ENCODE measurements around the gene DENND4C. TPM values are rescaled to one million over a fixed set of nuclear protein-coding genes. Genes with fewer than 3 reads are reported as not detected.
A peak's percentile ranks its signal among the peaks of the same experiment; 100 is the strongest.
"Not testable (repeated sequence)": the region's sequence is repeated elsewhere in the genome, so short reads cannot be mapped to it uniquely, and the experiment has no call there.

DENND4C gene
- total RNA-seq, 2 donors from 2014 or later = 35.3 to 45.3 TPM

DNA sequence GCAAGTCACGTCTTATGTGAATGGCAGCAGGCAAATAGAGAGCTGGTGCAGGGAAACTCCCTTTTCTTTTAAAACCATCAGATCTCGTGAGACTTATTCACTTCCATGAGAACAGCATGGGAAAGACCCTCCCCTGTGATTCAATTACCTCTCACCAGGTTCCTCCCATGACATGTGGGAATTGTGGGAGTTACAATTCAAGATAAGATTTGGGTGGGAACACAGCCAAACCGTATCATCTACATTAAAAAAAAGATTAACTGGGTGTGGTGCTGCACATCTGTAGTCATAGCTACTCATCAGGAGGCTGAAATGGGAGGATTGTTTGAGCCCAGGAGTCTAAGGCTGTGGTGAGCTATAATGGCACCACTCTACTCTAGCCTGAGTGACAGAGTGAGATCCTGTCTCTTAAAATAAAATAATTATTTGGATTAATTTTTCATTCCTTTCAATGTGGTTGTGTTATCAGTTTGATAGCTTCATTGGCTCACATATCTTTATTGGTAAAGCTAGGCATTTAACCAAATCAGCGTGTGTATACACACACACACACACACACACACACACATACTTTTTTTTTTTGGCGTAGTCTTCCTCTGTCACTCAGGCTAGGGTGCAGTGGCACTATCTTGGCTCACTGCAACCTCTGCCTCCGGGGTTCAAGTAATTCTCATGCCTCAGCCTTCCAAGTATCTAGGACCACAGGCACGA, 21.8 kb downstream of the DENND4C start:
- DNase-seq (no peak), ATAC-seq (peak in 1 of 2 donors; percentile 65)
- intact Hi-C loops (cut with DNase I) = no loop called here

DNA sequence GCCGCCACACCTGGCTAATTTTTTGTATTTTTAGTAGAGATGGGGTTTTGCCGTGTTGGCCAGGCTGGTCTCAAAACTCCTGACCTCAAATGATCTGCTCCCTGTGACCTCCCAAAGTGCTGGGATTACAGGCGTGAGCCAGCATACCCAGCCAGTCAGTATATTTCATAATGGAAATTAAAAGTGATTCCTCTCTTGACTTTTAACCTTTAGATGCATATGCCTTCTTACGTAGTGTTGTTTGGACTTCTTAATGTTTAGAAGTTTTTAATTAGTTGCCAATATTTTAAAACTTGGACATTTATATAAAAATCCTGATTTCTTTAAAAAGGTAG, 22.4 kb downstream of the DENND4C start:
- intact Hi-C loops (cut with DNase I) = no loop called here
- ATAC-seq (peak in 1 of 2 donors; percentile 23), DNase-seq (no peak)

DNA sequence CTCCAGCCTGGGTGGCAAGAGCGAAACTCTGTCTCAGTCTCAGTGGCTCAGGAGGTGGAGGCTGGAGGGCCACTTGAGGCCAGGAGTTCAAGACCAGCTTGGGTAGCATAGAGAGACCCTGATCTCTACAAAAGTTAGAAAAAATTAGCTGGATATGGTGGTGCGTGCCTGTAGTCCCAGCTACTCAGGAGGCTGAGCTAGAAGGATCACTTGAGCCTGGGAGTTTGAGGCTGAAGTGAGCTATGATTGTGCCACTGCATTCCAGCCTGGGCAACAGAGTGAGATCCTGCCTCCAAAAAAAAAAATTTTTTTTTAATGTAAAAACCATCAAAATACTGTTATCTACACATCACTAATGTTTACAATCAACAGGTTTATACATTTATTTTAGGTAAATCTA, 24.6 kb downstream of the DENND4C start:
- ATAC-seq (no peak), DNase-seq (no peak)
- intact Hi-C loops (cut with DNase I) = no loop called here

DNA sequence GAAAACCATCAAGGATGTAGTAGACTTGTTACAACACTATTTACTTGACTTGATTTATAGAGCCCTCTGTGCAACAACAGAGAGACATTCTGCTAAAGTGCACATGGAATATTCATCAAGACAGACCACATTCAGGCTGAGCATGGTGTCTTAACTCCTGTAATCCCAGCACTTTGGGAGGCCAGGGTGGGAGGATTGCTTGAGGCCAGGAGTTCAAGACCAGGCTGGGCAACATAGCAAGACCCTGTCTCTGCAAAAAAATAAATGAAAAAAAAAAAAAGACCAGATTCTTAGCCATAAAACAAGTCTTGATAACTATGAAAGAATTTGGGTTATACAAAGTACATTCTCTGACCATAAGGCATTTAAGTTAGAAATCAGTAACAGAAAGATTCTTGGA, 25.3 kb downstream of the DENND4C start:
- DNase-seq = no peak
- intact Hi-C loops (cut with DNase I) = no loop called here
- ATAC-seq = no peak

GRCh38 chr9:19259665-19260255, 29.3 kb downstream of the DENND4C start:
- intact Hi-C loops (cut with DNase I); DNase-seq: not testable (repeated sequence)
- peak in 1 of 2 donors; percentile 36 for ATAC-seq

GRCh38 chr9:19265602-19266001, 35.1 kb downstream of the DENND4C start:
- intact Hi-C loops (cut with DNase I); DNase-seq; ATAC-seq: not testable (repeated sequence)

DNA sequence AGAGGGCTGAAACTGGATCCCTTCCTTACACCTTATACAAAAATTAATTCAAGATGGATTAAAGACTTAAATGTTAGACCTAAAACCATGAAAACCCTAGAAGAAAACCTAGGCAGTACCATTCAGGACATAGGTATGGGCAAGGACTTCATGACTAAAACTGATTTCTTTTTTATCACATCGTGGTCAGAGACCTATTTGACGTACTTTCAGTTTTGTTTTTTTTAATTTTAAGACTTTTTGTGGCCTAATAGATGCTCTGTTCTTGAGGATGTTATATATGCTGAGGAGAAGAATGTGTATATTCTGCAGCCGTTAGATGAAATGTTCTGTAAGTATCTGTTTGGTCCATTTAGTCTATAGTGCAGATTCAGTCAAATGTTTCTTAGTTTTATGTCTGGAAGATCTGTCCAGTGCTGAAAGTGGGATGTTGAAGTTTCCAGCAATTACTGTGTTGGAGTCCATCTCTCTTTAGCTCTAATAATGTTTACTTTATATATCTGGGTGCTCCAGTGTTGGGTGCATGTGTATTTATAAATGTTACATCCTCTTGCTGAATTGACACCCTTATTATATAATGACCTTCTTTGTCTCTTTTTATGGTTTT, 36.4 kb downstream of the DENND4C start:
- ATAC-seq; intact Hi-C loops (cut with DNase I); DNase-seq: not testable (repeated sequence)

DNA sequence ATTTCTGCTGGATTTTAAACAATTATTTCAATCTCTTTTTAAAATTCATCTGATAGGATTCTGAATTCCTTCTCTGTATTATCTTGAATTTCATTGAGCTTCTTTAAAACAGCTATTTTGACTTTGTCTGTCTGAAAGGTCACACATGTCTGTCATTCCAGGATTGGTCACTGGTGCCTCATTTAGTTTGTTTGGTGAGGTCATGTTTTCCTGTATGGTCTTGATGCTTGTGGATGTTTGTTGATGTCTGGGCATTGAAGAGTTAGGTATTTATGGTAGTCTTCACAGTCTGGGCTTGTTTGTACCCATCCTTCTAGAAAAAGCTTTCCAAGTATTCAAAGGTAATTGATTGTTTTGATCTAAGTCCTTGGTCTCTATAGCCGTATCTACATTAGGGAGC, 39.1 kb downstream of the DENND4C start:
- DNase-seq (no peak), ATAC-seq (no peak)
- intact Hi-C loops (cut with DNase I) = no loop called here

GRCh38 chr9:19270421-19270949, 40.0 kb downstream of the DENND4C start:
- intact Hi-C loops (cut with DNase I) = no loop called here
- DNase-seq = no peak
- no peak for ATAC-seq

GRCh38 chr9:19271081-19271480, 40.6 kb downstream of the DENND4C start:
- no peak for ATAC-seq
- no peak for DNase-seq
- intact Hi-C loops (cut with DNase I) = no loop called here

DNA sequence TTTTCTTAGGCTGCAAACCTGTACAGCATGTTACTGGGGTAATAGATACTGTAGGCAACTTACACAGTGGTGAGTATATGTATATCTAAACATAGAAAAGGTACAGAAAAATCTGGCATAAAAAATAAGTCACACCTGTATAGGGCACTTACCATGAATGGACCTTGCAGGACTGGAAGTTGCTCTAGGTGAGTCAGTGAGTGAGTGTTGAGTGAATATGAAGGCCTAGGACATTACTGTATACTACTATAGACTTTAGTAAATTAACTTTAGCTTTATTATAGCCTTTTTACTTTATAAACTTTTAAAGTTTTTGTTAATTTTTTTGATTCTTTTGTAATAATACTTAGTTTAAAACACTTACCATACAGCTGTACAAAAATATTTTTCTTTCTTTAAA, 51.3 kb downstream of the DENND4C start:
- no peak for DNase-seq
- intact Hi-C loops (cut with DNase I) = no loop called here
- no peak for ATAC-seq

DNA sequence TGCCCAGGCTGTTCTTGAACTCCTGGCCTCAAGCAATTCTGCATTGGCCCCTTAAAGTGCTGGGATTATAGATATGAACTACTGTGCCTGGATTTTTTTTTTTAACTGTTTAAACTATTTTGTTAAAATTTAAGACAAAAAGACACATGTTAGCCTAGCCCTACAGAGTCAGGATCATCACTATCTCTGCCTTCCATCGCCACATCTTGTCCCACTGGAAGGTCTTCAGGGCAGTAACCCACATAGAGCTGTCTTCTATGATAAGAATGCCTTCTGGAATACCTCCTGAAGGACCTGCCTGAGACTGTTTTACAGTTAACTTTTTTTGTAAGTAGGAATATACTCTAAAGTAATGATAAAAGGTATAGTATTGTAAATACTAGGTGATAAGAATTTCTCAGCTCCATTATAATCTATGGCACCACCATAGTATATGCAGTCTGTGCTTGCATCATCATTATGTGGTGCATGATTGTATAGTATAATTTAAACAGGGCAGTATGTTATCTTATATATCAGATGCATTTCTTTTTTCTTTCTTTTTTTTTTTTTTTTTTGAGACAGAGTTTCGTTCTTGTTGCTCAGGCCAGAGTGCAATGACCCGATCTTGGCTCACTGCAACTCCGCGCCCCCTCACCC, 52.7 kb downstream of the DENND4C start:
- DNase-seq (no peak), ATAC-seq (no peak)
- intact Hi-C loops (cut with DNase I) = no loop called here

DNA sequence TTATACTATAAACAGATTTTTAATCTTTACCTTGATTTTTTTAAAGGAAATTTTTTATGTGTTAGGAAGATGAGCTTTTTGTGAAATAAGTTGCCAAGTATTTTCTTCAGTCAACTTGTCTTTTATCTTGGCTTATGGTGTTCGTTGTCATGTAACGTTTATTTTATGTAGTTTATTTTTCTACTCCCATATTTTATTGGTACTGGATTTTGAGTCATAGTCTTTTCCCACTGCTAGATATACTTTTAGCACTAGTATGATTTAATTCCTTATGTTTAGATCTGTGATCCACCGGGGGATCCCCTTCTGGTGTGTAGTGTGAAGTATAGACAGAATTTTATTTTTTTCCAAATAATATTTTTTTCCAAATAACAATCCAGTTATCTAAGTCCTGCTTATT, 54.2 kb downstream of the DENND4C start:
- DNase-seq = no peak
- intact Hi-C loops (cut with DNase I) = no loop called here
- no peak for ATAC-seq

DNA sequence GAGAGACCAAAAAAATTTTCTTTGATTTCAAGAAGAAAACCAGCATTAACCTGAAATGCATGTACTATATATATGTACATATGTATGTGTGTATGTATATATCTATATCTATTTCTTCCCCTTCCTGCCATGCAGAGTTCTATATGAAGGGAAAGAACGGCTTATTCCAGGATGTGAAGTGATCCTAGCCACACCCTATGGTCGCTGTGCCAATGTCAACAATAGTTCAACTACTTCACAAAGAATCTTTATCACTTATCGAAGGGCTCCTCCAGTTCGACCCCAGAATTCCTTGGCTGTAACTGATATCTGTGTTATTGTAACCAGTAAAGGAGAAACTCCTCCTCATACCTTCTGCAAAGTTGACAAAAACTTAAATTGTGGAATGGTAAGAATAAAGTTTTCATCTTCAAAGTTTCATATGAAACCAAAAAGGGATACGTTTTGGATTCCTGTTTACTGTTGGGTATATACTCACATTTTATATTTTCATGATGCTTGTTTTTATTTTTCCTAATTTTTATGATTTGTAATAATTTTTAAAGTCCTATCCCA, 56.2 kb downstream of the DENND4C start:
- peak in 1 of 2 donors; percentile 35 for ATAC-seq
- DNase-seq = peak; percentile 34
- intact Hi-C loops (cut with DNase I) = no loop called here

DNA sequence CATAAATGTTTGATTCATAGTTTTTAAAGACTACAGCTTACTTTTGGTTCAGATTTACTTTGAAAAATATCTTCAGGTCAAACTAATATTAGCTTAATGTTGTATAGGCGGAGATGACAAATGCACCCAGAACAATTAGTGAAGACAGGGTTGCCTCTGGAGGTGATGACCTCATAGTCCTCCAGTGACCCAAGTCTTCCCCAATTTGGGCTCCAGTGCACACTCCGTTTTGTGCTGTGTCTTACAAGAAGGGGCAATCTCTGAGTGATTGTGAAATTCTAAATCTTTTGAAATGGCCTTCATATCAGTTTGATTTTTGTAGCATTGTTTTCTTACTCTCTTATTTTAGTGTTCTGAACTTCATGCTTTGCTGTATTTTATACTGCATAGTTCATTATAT, 57.6 kb downstream of the DENND4C start:
- ATAC-seq (no peak), DNase-seq (no peak)
- intact Hi-C loops (cut with DNase I) = no loop called here

GRCh38 chr9:19290103-19290502, 59.6 kb downstream of the DENND4C start:
- intact Hi-C loops (cut with DNase I) = loop anchor here in 1 of 2 donors (10.0 kb wide), 1 partner anchor 95 kb away; no protein-coding TSS in a partner anchor
- ATAC-seq = no peak
- DNase-seq = no peak

DNA sequence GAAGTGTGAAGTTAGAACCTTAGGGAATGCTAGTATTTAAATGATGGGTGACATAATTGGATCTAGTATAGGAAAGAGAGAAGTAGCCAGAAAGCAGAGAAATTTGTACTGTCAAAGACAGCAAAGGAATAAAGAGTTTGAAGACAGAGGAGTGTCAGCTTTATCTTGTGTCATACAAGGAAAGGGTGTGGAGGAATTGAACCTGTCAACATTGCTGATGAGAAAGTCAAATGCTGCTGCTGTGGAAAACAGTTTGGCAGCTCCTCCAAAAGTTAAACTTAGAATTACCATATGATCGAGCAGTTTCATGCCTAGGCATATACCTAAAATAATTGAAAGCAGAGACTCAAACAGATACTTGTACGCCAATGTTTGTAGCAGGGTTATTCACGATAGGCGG, 63.7 kb downstream of the DENND4C start:
- ATAC-seq (peak; percentile 65 to 76), DNase-seq (no peak)
- intact Hi-C loops (cut with DNase I) = loop anchor here in 1 of 2 donors (10.0 kb wide), 1 partner anchor 99 kb away; no protein-coding TSS in a partner anchor

GRCh38 chr9:19298436-19299000, 68.0 kb downstream of the DENND4C start:
- intact Hi-C loops (cut with DNase I) = loop anchor here in 1 of 2 donors (10.0 kb wide), 1 partner anchor 104 kb away; no protein-coding TSS in a partner anchor
- no peak for DNase-seq
- ATAC-seq = no peak

GRCh38 chr9:19303216-19303615, 72.7 kb downstream of the DENND4C start:
- no peak for DNase-seq
- intact Hi-C loops (cut with DNase I) = loop anchor here in 1 of 2 donors (10.0 kb wide), 1 partner anchor 52 kb away; no protein-coding TSS in a partner anchor
- ATAC-seq = no peak
